H9 (cell line): ENCODE data around the gene DMBT1. TPM values are rescaled to one million over a fixed set of nuclear protein-coding genes. Genes with fewer than 3 reads are reported as not detected.

Experiments
- DNase-seq: peaks from one replicate; pipeline ENCODE4 v3.0.0-alpha.2; 2017
- H2AFZ ChIP-seq: one replicate; pipeline ENCODE4 v1.6.1; 2013; ENCODE audit warnings: mild to moderate bottlenecking, low read length, control low read depth, moderate library complexity
- H2AK5ac ChIP-seq: 2 replicates; pipeline ENCODE4 v1.6.1; 2013; ENCODE audit warnings: low read length, control low read depth, mixed read lengths; ENCODE audit not compliant: insufficient read length
- H2BK120ac ChIP-seq: one replicate; pipeline ENCODE4 v1.6.1; 2013; ENCODE audit warnings: low read depth, mild to moderate bottlenecking, low read length, control low read depth, inconsistent platforms; ENCODE audit not compliant: poor library complexity, severe bottlenecking
- H2BK12ac ChIP-seq: 2 replicates; pipeline ENCODE4 v1.6.1; 2013; ENCODE audit warnings: low read length, control low read depth, mixed read lengths, low read depth; ENCODE audit not compliant: insufficient read length
- H2BK15ac ChIP-seq: 2 replicates; pipeline ENCODE4 v1.6.1; 2013; ENCODE audit warnings: low read depth, low read length, control low read depth
- H2BK20ac ChIP-seq: one replicate; pipeline ENCODE4 v1.6.1; 2013; ENCODE audit warnings: low read depth, mild to moderate bottlenecking, low read length, control low read depth, inconsistent platforms; ENCODE audit not compliant: poor library complexity, severe bottlenecking
- H2BK5ac ChIP-seq: 2 replicates; pipeline ENCODE4 v1.6.1; 2013; ENCODE audit warnings: low read length, control low read depth, mixed read lengths; ENCODE audit not compliant: insufficient read length
- H3K14ac ChIP-seq: 2 replicates; pipeline ENCODE4 v1.6.1; 2013; ENCODE audit warnings: low read length, control low read depth; ENCODE audit not compliant: insufficient read depth
- H3K18ac ChIP-seq: 2 replicates; pipeline ENCODE4 v1.6.1; 2013; ENCODE audit warnings: low read depth, mild to moderate bottlenecking, mixed read lengths, low read length, control low read depth; ENCODE audit not compliant: insufficient read length
- H3K23ac ChIP-seq: 2 replicates; pipeline ENCODE4 v1.6.1; 2013; ENCODE audit warnings: low read length, control low read depth, mixed read lengths, low read depth; ENCODE audit not compliant: insufficient read length
- H3K23me2 ChIP-seq: 2 replicates; pipeline ENCODE4 v1.6.1; 2013; ENCODE audit warnings: low read depth, mild to moderate bottlenecking, mixed read lengths, low read length, control low read depth; ENCODE audit not compliant: insufficient read length, poor library complexity, severe bottlenecking
- H3K27ac ChIP-seq: 2 replicates; pipeline ENCODE4 v1.5.1; 2013; ENCODE audit warnings: low read length, control low read depth, mixed read lengths, low read depth; ENCODE audit not compliant: insufficient read length
- H3K27me3 ChIP-seq: 2 replicates; pipeline ENCODE4 v1.6.1; 2013; ENCODE audit warnings: low read length, control low read depth, inconsistent platforms; ENCODE audit not compliant: insufficient read depth
- H3K4ac ChIP-seq: 2 replicates; pipeline ENCODE4 v1.6.1; 2013; ENCODE audit warnings: low read depth, mild to moderate bottlenecking, control low read depth, inconsistent platforms, low read length, moderate library complexity
- H3K4me1 ChIP-seq: 2 replicates; pipeline ENCODE4 v1.6.1; 2013; ENCODE audit warnings: low read length, control low read depth, inconsistent platforms; ENCODE audit not compliant: insufficient read depth
- H3K4me2 ChIP-seq: 2 replicates; pipeline ENCODE4 v1.6.1; 2013; ENCODE audit warnings: low read length, control low read depth, mixed read lengths; ENCODE audit not compliant: insufficient read length, insufficient read depth
- H3K56ac ChIP-seq: 2 replicates; pipeline ENCODE4 v1.6.1; 2013; ENCODE audit warnings: low read depth, mild to moderate bottlenecking, mixed read lengths, low read length, control low read depth; ENCODE audit not compliant: insufficient read length
- H3K79me1 ChIP-seq: 2 replicates; pipeline ENCODE4 v1.6.1; 2013; ENCODE audit warnings: low read depth, mild to moderate bottlenecking, moderate library complexity, low read length, control low read depth, inconsistent platforms; ENCODE audit not compliant: insufficient read depth, poor library complexity, severe bottlenecking
- H3K79me2 ChIP-seq: 2 replicates; pipeline ENCODE4 v1.6.1; 2013; ENCODE audit warnings: low read length, control low read depth, inconsistent platforms; ENCODE audit not compliant: insufficient read depth
- H3K9ac ChIP-seq: 2 replicates; pipeline ENCODE4 v1.6.1; 2013; ENCODE audit warnings: low read length, control low read depth, mixed read lengths; ENCODE audit not compliant: insufficient read length; ENCODE audit errors: extremely low read depth
- H3K9me3 ChIP-seq: one replicate; pipeline ENCODE4 v1.6.1; 2013; ENCODE audit warnings: low read depth, low read length, inconsistent platforms; ENCODE audit not compliant: control insufficient read depth
- H3T11ph ChIP-seq: one replicate; pipeline ENCODE4 v1.6.1; 2013; ENCODE audit warnings: mild to moderate bottlenecking, low read length, control low read depth, inconsistent platforms
- H4K20me1 ChIP-seq: one replicate; pipeline ENCODE4 v1.6.1; 2013; ENCODE audit not compliant: control insufficient read depth, insufficient read length, insufficient read depth
- H4K5ac ChIP-seq: 2 replicates; pipeline ENCODE4 v1.6.1; 2013; ENCODE audit warnings: low read depth, mild to moderate bottlenecking, mixed read lengths, low read length, control low read depth; ENCODE audit not compliant: insufficient read length
- H4K8ac ChIP-seq: replicated peaks from 2 replicates; pipeline ENCODE4 v1.6.1; 2013; ENCODE audit warnings: low read length, control low read depth, mixed read lengths, low read depth; ENCODE audit not compliant: insufficient read length
- H4K91ac ChIP-seq: 2 replicates; pipeline ENCODE4 v1.6.1; 2013; ENCODE audit warnings: low read depth, mild to moderate bottlenecking, moderate library complexity, mixed read lengths, low read length, control low read depth; ENCODE audit not compliant: insufficient read length
- H3K27ac Mint-ChIP-seq, 3 experiments: 2 replicates in 2 of 3; 3 replicates in 1 of 3; pipeline ENCODE4 v1.8.0; 2020 to 2021; ENCODE audit warnings: mixed read lengths in 3 of 3, mild to moderate bottlenecking in 1 of 3, moderate library complexity in 1 of 3
- H3K27me3 Mint-ChIP-seq: 2 replicates; pipeline ENCODE4 v1.8.0; 2021; ENCODE audit warnings: low read depth, mild to moderate bottlenecking, moderate library complexity, mixed read lengths
- H3K36me3 Mint-ChIP-seq, 3 experiments: 2 replicates in 2 of 3; 3 replicates in 1 of 3; pipeline ENCODE4 v1.8.0; 2020 to 2021; ENCODE audit warnings: low read depth in 3 of 3, mixed read lengths in 3 of 3; ENCODE audit not compliant: insufficient read depth in 1 of 3
- H3K4me1 Mint-ChIP-seq, 2 experiments: 2 replicates each; pipeline ENCODE4 v1.8.0; 2020; ENCODE audit warnings: mixed read lengths in 2 of 2
- H3K4me3 Mint-ChIP-seq, 2 experiments: 2 replicates in 1 of 2; 3 replicates in 1 of 2; pipeline ENCODE4 v1.8.0; 2020 to 2021; ENCODE audit warnings: mild to moderate bottlenecking in 2 of 2, mixed read lengths in 2 of 2, moderate library complexity in 1 of 2
- H3K9me3 Mint-ChIP-seq, 2 experiments: 2 replicates in 1 of 2; 3 replicates in 1 of 2; pipeline ENCODE4 v1.8.0; 2020; ENCODE audit warnings: mild to moderate bottlenecking in 2 of 2, mixed read lengths in 2 of 2, moderate library complexity in 1 of 2
- WGBS: extraction: QIAGEN DNeasy Blood & Tissue Kit; methylation state at CpG from one replicate; pipeline ENCODE4 v1.1.7; 2013; ENCODE audit warnings: missing lambda C conversion rate, low lambda C conversion rate, mixed read lengths; ENCODE audit not compliant: insufficient read length; ENCODE audit errors: extremely low coverage; 5-methylcytosine and 5-hydroxymethylcytosine counted together
- total RNA-seq: library from RNA; stranded (reverse); gene quantifications from 2 replicates; pipeline ENCODE4 v1.2.1, GENCODE V29; 2021
- TF ChIP-seq, protein P1 (sequence below): fragments of 200-600 bp; sonication (generic); conservative IDR thresholded peaks from 3 replicates; pipeline ENCODE4 v1.8.0; 2021; ENCODE audit warnings: antibody characterized with exemption, mild to moderate bottlenecking

The DMBT1 gene
- total RNA-seq, 1 experiment from 2014 or later: 0.04 TPM

- H4K20me1 ChIP-seq: no peaks in the 10 kb centered on the region
- no peaks in the 10 kb centered on the region for H3K79me1 ChIP-seq
- H3K79me2 ChIP-seq: no peaks in the 10 kb centered on the region
- H2BK120ac ChIP-seq: no peak overlapping the region
- H3K9me3 ChIP-seq: no peaks in the 10 kb centered on the region
- H2BK12ac ChIP-seq: no peak overlapping the region
- H3K27ac ChIP-seq: no peak overlapping the region
- H3K27me3 ChIP-seq: no peaks in the 10 kb centered on the region
- H2AK5ac ChIP-seq: no peak overlapping the region
- no peak overlapping the region for H3K4me3 Mint-ChIP-seq
- no peak overlapping the region for H4K8ac ChIP-seq
- H3K23ac ChIP-seq: no peak overlapping the region
- peaks cover 4% of the 10 kb centered on the region for H3K27me3 Mint-ChIP-seq
- H3K27ac Mint-ChIP-seq: no peak overlapping the region
- H3K36me3 Mint-ChIP-seq: peaks cover 0 to 2% (median 0%) of the 10 kb centered on the region in 3 experiments; a peak in 3 of 7 replicates
- H4K5ac ChIP-seq: no peak overlapping the region
- H3K4me1 Mint-ChIP-seq: peaks cover 2 to 6% of the 10 kb centered on the region in 2 experiments; a peak in 2 of 4 replicates
- no peaks in the 10 kb centered on the region for H3K23me2 ChIP-seq
- H2BK5ac ChIP-seq: no peak overlapping the region
- no peaks in the 10 kb centered on the region for H3K4me1 ChIP-seq
- H2BK15ac ChIP-seq: no peak overlapping the region
- no CpG with 5 or more reads among the region's 15 CpGs for WGBS
- DNase-seq: no peak
- no peak overlapping the region for H3K4me2 ChIP-seq
- no peak overlapping the region for H3K56ac ChIP-seq
- no peak overlapping the region for H3K18ac ChIP-seq
- peaks cover 4 to 8% of the 10 kb centered on the region in 2 experiments; a peak in 4 of 5 replicates for H3K9me3 Mint-ChIP-seq
- no peak overlapping the region for H3T11ph ChIP-seq
- no peak overlapping the region for H3K14ac ChIP-seq
- H4K91ac ChIP-seq: no peak overlapping the region
- H2AFZ ChIP-seq: no peak overlapping the region
- no peak overlapping the region for H3K9ac ChIP-seq
- H3K4ac ChIP-seq: no peak overlapping the region
- TF ChIP-seq, protein P1, sequence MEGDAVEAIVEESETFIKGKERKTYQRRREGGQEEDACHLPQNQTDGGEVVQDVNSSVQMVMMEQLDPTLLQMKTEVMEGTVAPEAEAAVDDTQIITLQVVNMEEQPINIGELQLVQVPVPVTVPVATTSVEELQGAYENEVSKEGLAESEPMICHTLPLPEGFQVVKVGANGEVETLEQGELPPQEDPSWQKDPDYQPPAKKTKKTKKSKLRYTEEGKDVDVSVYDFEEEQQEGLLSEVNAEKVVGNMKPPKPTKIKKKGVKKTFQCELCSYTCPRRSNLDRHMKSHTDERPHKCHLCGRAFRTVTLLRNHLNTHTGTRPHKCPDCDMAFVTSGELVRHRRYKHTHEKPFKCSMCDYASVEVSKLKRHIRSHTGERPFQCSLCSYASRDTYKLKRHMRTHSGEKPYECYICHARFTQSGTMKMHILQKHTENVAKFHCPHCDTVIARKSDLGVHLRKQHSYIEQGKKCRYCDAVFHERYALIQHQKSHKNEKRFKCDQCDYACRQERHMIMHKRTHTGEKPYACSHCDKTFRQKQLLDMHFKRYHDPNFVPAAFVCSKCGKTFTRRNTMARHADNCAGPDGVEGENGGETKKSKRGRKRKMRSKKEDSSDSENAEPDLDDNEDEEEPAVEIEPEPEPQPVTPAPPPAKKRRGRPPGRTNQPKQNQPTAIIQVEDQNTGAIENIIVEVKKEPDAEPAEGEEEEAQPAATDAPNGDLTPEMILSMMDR: no peak
- H2BK20ac ChIP-seq: no peak overlapping the region
These were observed 40.7 kb upstream of the DMBT1 start for GRCh38 chr10:122519873-122520272.
